ENCODE measurements around the gene SAXO2.
"Not testable (repeated sequence)": the region's sequence is repeated elsewhere in the genome, so short reads cannot be mapped to it uniquely, and the experiment has no call there.

Gene SAXO2

GRCh38 chr15:82314769-82315518 lies 52.3 kb downstream of the SAXO2 start:
- no peak for DNase-seq (ENCODE audit: low read depth)

GRCh38 chr15:82315519-82316246 lies 53.1 kb downstream of the SAXO2 start:
- DNase-seq (ENCODE audit: low read depth) = no peak

DNA sequence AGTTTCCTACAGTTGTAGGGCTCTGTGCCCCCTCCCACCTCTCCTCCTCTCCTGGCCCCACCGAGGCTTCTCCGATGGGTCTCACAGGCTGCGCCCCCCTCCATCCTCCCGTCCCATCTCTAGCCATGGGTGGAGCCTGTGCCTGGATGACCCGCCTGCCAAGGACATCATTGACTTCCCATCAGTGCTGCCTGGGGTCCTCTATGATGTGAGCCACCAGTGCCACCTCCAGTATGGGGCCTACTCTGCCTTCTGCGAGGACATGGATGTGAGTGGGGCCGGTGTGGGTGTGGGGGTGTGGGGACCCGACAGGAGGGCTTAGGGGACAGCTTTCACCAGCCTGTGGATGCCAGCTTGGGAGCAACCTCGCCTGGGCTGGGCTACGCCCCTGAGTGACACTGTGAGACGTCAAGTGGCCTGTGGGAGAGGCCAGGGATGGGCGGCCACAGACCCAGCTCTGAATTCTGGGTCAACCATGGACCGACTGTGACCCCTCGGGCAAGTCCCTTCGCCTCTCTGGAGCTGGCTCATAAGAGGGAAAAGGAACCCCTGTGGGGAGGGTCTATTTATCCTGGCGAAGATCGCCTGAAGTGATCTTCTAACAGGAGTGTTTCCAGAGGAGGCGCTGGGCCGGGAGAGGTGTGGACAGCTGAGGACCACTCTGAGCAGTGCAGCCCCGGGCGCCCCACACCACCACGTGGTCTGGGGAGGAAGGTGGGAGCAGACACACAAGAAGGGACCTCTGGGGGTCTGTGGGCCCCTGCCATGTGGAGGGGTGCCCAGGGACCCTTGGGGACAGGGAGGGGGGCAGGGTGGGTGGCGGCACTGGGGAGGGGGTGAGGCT lies 53.9 kb downstream of the SAXO2 start:
- not testable (repeated sequence) for DNase-seq (ENCODE audit: low read depth)

DNA sequence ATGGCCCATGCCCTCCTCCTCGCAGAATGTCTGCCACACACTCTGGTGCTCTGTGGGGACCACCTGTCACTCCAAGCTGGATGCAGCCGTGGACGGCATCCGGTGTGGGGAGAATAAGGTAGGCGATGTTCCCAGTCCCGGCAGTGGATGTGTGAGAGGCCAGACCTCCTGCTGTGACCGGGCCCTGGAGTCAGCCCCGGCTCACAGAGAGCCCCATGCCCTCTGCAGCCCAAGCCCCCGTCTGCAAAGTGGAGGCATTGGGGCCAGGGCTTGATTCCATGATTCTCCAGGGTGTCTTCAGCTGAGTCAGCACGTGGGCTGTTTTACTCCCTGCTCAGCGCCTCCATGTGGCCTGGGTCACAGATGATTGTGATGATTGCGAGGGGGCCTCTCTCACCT lies 54.5 kb downstream of the SAXO2 start:
- no peak for DNase-seq (ENCODE audit: low read depth)

GRCh38 chr15:82317516-82317915 lies 54.9 kb downstream of the SAXO2 start:
- DNase-seq (ENCODE audit: low read depth) = not testable (repeated sequence)

- DNase-seq (ENCODE audit: low read depth) = not testable (repeated sequence)
These were observed 55.7 kb downstream of the SAXO2 start for GRCh38 chr15:82318281-82318680.

DNA sequence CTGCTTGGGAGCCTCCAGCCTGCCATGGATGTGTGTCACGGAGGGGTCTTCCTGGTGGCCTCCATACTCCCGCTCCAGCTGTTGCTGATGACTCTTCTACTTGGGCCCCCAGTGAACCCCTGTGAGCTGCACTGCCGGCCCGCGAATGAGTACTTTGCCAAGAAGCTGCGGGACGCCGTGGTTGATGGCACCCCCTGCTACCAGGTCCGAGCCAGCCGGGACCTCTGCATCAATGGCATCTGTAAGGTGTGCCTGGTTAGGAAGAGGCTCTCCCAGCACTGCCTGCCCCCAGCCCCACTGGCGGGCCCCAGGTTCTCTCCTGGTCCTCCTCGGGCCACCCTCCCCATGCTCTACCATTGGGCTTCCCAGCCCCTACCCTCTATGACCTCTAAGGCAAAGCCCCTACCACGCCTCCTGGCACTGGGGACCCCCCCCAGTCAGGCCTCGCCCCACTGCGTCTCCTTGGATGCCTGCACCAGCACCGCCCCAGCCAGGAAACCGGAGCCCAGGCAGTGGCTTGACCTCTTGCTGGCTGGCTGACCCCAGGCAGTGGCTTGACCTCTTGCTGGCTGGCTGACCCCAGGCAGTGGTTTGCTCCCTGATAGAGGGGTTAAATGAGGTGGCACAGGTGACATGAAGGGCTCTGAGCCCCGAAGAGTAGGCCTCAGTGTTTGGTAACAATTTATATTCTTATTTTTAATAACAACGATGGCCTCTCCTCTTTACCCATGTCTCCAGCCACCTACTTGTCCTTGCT lies 57.1 kb downstream of the SAXO2 start:
- DNase-seq (ENCODE audit: low read depth) = not testable (repeated sequence)

GRCh38 chr15:82320861-82321260 lies 58.2 kb downstream of the SAXO2 start:
- not testable (repeated sequence) for DNase-seq (ENCODE audit: low read depth)

- DNase-seq (ENCODE audit: low read depth) = not testable (repeated sequence)
These were observed 59.9 kb downstream of the SAXO2 start for GRCh38 chr15:82322488-82322887.

- not testable (repeated sequence) for DNase-seq (ENCODE audit: low read depth)
These were observed 62.2 kb downstream of the SAXO2 start for GRCh38 chr15:82324831-82325230.

DNA sequence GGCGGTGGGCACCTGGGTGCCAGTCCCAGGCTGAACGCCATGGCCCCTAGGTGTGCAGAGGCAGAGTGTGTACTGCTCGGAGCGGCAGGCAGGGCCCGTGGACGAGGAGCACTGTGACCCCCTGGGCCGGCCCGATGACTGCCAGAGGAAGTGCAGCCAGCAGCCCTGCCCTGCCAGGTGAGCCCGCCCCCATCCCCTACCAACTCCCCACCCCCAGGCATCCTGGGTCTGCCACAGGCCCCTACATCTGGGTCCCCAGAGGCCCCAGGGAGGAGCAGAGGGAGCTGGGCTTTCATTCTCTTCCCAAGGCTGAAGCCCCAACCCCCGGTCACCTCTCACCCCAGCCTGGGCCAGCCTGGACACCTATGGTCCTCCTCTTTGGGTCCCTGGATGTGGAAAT lies 63.0 kb downstream of the SAXO2 start:
- DNase-seq (ENCODE audit: low read depth) = not testable (repeated sequence)

GRCh38 chr15:82326896-82327295 lies 64.3 kb downstream of the SAXO2 start:
- not testable (repeated sequence) for DNase-seq (ENCODE audit: low read depth)

DNA sequence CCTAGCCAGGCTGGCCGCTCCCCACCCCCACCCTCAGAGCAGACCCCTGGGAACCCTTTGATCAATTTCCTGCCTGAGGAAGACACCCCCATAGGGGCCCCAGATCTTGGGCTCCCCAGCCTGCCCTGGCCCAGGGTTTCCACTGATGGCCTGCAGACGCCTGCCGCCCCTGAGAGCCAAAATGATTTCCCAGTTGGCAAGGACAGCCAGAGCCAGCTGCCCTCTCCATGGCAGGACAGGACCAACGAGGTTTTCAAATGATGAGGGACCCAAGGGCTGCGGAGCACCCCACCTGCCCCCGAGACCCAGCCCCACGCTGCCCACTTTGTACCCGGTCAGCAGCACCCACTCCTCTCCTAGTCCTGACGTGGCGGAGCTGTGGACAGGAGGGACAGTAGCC lies 64.8 kb downstream of the SAXO2 start:
- DNase-seq (ENCODE audit: low read depth) = not testable (repeated sequence)

DNA sequence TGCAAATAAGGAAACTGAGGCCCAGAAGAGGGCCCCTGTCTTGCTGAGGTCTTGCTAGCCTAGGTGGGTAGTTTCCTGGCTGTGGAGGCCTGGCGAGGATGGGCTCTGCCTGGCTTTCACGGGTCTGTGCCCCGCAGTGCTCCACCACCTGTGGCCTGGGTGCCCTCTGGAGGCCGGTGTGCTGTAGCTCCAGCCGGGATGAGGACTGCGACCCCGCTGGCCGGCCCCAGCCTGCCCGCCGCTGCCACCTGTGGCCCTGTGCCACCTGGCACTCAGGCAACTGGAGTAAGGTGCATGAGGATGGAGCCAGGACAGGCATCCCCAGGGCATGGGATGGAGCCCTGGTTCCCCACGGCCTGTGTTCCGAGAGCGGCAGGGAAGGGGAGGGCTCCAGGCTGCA lies 66.4 kb downstream of the SAXO2 start:
- not testable (repeated sequence) for DNase-seq (ENCODE audit: low read depth)

GRCh38 chr15:82330921-82331320 lies 68.3 kb downstream of the SAXO2 start:
- DNase-seq (ENCODE audit: low read depth) = not testable (repeated sequence)

DNA sequence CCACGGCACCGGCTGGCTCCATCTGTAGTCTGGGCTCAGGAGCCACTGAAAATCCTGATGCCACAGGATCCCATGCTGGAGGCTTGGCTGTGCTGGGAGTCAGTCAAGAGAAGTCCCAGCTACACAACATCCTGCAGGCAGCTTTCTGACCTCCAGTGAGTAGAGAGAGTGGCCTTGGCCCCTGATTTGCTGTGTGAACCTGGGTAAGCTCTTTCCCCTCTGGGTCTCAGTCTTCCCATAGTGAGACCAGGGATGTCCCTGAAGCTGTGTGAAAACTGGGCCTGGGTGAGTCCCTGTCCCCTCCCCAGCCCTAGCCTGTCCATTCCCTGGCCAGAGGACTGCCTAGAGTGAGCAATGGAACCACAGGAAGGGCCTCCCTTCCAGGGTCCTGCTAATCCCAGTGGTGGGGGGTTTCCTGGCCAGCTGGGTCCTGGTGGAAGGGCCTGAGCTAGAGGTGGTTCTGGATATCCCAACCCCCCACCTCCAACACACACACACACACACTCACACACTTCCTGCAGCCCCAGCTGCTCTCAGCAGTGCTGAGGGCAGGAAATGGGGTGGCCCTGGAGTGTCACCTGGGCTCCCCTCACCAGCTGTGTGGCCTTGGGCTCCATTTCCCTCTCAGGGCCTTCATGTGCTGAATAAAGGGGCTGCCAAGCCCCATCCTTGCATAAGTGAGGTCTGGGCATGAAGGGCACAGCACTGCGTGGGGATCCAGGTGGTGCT lies 69.1 kb downstream of the SAXO2 start:
- DNase-seq (ENCODE audit: low read depth) = not testable (repeated sequence)

DNA sequence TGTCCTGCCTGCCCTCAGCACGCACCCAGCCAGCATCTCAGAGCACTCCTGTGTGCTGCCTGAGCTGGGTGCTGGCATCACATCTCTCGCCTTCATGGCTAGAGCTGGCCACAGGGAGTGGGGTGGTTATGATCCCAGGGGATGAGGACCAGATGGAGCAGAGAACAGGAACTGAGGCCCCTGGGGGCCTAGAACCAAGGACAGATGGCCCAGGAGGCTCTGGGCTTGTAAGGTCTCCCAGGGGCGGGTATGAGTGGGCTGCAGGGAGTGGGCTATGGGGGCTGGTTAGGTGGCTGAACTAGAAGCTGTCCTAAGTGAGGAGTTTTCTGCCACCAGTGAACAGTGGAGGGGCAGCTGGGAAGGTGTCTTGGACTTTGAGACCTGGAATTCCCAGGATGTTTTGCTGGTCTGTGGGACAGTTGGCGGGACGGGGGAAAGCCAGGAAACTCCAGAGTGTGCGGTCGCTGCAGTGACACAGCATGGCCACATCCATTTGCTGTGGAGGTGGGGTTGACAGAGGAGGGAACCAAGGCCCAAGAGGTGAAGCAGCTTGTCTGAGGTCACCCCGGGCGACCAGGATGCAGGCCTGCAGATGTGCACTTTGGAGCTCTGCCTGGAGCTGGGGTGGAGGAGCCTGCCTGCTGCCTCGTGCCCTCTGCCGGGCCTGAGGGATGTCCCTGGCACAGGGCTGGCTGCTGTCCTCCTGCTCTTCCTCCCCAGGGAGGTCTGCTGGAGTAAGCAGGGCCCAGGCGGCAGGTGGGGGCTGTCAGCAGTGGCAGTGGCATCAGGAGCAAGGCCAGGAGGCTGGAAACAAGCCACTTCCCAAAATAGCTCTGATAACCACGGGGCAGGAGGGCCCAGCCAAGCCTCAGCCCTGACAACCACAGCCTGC lies 70.3 kb downstream of the SAXO2 start:
- DNase-seq (ENCODE audit: low read depth) = not testable (repeated sequence)

- DNase-seq (ENCODE audit: low read depth) = not testable (repeated sequence)
These were observed 71.3 kb downstream of the SAXO2 start for GRCh38 chr15:82333603-82334553.

All from HS-5 (cell line).